Measurements from ENCODE around the gene ASB2.

DNA sequence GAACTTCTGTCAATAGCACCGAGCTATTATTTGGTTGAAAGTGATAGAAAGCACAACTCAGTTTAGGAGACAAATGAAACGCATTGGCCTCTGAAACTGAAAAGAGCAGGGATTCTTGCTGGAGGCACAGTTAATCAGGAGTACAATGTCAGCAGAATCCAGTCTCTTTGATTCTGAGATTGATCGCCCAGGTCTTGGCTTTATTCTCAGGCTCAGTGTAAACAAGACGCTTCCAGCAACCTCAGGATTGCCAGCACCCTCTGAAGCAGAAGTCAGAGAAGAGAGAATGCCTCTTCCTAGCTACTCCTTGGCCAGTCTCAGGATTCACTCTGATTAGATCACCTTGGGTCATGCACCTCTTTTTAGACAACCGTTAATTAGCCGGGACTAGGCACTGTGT, 38.0 kb upstream of the ASB2 start:
- TF ChIP-seq, protein P1, sequence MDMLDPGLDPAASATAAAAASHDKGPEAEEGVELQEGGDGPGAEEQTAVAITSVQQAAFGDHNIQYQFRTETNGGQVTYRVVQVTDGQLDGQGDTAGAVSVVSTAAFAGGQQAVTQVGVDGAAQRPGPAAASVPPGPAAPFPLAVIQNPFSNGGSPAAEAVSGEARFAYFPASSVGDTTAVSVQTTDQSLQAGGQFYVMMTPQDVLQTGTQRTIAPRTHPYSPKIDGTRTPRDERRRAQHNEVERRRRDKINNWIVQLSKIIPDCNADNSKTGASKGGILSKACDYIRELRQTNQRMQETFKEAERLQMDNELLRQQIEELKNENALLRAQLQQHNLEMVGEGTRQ (IDR thresholded peaks at IDR 0.05; ENCODE audit: low read length), result no peak
- TF ChIP-seq SUZ12 (IDR thresholded peaks at IDR 0.05; ENCODE audit: low read length) (no peak), EP300 (IDR thresholded peaks at IDR 0.05; ENCODE audit: borderline replicate concordance in 1 of 2, low read depth in 2 of 2, low read length in 2 of 2) (no peak), POLR2A (IDR thresholded peaks at IDR 0.05; ENCODE audit: control extremely low read depth in 1 of 2, low read depth in 2 of 2, low read length in 2 of 2) (no peak), POLR2AphosphoS5 (IDR thresholded peaks at IDR 0.05; ENCODE audit: low read depth, low read length) (no peak), SP2 (IDR thresholded peaks at IDR 0.05; ENCODE audit: low read length) (no peak), SAP30 (IDR thresholded peaks at IDR 0.05; ENCODE audit: insufficient read depth, insufficient replicate concordance, low read length) (no peak), TAF1 (IDR thresholded peaks at IDR 0.05; ENCODE audit: low read depth, low read length) (no peak), MAFK (IDR thresholded peaks at IDR 0.05; ENCODE audit: low read depth, low read length) (no peak), EGR1 (IDR thresholded peaks at IDR 0.05; ENCODE audit: borderline replicate concordance, low read depth, low read length) (no peak), CHD2 (IDR thresholded peaks at IDR 0.05; ENCODE audit: low read length) (no peak), RXRA (IDR thresholded peaks at IDR 0.05; ENCODE audit: insufficient read depth, low read depth, low read length) (no peak)
- TF ChIP-seq, protein P2, sequence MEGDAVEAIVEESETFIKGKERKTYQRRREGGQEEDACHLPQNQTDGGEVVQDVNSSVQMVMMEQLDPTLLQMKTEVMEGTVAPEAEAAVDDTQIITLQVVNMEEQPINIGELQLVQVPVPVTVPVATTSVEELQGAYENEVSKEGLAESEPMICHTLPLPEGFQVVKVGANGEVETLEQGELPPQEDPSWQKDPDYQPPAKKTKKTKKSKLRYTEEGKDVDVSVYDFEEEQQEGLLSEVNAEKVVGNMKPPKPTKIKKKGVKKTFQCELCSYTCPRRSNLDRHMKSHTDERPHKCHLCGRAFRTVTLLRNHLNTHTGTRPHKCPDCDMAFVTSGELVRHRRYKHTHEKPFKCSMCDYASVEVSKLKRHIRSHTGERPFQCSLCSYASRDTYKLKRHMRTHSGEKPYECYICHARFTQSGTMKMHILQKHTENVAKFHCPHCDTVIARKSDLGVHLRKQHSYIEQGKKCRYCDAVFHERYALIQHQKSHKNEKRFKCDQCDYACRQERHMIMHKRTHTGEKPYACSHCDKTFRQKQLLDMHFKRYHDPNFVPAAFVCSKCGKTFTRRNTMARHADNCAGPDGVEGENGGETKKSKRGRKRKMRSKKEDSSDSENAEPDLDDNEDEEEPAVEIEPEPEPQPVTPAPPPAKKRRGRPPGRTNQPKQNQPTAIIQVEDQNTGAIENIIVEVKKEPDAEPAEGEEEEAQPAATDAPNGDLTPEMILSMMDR (IDR thresholded peaks at IDR 0.05; ENCODE audit: control extremely low read depth in 1 of 3, insufficient read depth in 1 of 3, low read depth in 1 of 3, low read length in 3 of 3), result no peak
- TF ChIP-seq, protein P3, sequence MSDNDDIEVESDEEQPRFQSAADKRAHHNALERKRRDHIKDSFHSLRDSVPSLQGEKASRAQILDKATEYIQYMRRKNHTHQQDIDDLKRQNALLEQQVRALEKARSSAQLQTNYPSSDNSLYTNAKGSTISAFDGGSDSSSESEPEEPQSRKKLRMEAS (IDR thresholded peaks at IDR 0.05), result no peak
